ENCODE measurements around the gene KRTAP16-1.

Gene KRTAP16-1

GRCh38 chr17:41329279-41329948, 20.3 kb upstream of the KRTAP16-1 start:
- DNase-seq: peak; percentile 54

- no peak for DNase-seq
Observed at GRCh38 chr17:41328207-41328606, 19.1 kb upstream of the KRTAP16-1 start.

- no peak for DNase-seq
Observed at GRCh38 chr17:41327411-41328120, 18.5 kb upstream of the KRTAP16-1 start.

GRCh38 chr17:41326173-41327145, 17.4 kb upstream of the KRTAP16-1 start:
- DNase-seq: no peak

GRCh38 chr17:41325611-41326010, 16.5 kb upstream of the KRTAP16-1 start:
- no peak for DNase-seq

- no peak for DNase-seq
Observed at GRCh38 chr17:41325126-41325525, 16.0 kb upstream of the KRTAP16-1 start.

DNA sequence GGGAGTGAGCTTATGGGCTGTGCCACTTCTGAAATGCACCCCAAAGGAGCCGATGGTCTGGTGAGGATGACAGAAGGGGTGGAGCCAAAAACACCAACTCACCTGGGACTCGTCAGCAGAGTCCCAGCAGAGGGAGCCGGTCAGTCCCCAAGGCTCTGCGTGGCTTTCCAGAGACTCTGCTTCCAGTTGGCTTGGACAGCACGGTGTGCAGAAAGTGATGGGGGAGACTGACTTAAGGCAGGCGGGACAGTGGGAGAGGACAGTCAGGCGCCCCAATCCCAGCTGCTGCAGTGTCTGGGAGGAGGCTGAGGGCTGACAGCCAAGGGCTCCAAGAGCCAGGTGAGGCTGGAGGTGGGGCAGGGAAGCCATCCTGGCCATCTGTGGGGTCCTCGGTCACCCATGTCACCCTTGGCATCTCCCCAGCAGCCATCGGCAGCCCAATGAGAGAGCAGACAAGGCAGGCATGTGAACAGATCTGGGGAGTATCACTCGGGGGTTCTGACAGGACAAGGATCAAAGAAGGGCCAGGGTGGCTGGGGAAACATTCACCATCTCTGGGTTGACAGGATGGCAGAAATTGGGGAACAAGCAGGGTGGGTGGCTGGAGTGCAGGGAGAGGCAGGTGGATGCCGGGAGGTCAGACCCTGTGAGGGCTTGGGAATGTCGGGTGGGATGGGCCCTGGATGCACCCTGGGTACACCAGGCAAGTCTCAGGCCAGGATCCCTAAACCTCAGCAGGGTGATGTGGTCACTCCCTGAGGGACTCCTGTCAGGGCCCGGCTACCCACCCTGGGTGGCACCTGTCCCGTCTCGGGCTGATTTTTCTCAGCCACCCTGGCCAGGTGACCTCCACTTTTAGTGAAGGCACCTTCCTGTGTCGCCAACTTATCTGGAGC, 15.3 kb upstream of the KRTAP16-1 start:
- DNase-seq: peak; percentile 9

- DNase-seq: no peak
Observed at GRCh38 chr17:41322903-41323895, 14.1 kb upstream of the KRTAP16-1 start.

- DNase-seq: peak; percentile 73
Observed at GRCh38 chr17:41322094-41322902, 13.2 kb upstream of the KRTAP16-1 start.

DNA sequence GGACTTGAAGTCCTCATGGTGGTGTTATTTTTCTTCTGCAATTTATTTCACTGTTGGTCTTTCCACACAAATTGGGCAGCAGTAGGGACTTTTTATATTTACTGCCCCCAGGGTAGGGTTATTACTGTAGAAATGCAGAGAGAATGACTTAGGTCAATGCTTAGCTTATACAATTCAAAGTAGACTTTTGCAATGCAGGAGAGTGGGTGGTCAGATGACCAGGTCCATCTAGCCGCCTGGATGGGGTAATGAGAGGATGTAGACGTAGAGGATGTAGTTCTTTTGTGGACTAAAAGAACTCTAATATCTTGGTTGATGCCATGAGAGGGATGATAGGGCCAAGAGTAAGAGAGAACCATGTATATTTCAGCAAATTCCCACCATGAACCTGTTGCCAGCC, 9.1 kb upstream of the KRTAP16-1 start:
- no peak for DNase-seq

DNA sequence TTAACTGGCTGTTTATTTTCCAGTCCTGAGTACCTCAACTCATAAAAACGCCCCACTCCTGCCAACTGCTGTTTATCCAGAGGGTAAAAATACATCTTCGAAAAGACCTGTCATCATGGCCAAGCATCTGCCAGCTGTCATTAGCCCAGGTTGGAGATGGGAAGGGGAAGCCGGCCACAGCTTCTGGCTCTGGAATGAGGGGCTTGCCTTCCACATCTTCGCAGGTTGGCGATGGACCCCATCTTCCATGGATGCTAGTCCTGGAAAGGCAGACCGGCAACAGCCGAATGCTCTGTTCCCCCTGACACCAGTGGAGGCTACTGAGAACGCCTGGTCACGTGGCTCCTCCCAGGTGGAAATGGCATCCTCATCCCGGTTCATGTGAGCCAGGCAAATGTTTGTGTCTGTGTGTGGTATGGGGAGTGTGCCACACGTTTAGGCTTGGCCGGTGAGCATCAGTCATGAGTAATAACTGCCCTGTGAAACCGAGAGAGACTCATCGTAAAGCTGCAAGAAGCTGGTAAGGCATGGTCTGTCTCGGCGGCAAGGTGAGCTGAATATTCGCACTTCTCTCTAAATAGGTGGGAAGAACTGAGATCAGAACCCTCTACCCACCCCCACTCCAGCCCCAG, 6.8 kb upstream of the KRTAP16-1 start:
- no peak for DNase-seq

DNA sequence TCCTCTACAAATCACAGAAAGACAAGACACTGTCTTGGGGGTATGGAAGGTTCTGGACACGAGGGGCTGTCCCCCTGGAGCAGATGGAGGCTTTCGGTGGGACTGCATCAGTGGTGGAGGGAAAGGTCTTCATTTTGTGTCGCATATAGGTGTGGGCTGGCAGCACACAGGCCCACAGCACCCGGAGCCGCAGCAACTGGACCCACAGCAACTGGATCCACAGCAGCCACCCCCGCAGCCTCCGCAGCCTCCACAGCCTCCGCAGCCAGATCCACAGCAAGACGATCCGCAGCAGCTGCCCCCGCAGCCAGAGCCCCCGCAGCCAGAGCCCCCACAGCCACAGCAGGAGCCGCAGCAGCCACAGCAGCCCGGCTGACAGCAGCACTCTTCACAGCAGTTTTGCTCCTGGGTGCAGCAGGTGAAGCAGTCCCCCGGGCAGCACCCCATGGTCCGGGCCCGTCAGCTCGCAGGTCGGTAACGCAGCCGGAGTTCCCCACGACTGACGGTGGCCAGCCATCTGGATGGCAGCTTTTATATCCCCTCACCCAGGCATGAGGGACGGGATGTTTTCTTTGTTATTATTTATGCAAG, 6.2 kb upstream of the KRTAP16-1 start, which contains the start of gene KRTAP17-1:
Gene KRTAP17-1, minus strand, starts transcription at position 507 of the 591 bp plus-strand sequence. Its CDS starts 60 bp downstream, at position 447.
- no peak for DNase-seq

DNA sequence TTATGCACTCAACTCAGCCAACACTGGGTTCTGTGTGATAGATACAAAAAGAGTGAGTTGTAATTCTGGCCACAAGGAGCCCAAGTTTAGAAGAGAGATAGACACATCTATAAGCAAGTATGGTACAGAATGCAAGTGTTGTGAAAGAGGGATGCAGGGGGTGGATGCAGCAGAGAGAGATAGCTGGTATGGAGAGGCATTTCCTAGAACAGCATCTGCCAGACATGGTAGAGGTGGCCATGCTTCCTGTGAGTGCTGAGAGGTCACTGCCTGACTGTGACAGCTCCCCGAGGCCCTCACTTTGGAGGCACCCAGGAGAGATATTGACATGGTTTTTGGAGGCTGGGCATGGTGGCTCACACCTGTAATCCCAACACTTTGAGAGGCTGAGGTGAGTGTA, 2.0 kb upstream of the KRTAP16-1 start:
- no peak for DNase-seq

DNA sequence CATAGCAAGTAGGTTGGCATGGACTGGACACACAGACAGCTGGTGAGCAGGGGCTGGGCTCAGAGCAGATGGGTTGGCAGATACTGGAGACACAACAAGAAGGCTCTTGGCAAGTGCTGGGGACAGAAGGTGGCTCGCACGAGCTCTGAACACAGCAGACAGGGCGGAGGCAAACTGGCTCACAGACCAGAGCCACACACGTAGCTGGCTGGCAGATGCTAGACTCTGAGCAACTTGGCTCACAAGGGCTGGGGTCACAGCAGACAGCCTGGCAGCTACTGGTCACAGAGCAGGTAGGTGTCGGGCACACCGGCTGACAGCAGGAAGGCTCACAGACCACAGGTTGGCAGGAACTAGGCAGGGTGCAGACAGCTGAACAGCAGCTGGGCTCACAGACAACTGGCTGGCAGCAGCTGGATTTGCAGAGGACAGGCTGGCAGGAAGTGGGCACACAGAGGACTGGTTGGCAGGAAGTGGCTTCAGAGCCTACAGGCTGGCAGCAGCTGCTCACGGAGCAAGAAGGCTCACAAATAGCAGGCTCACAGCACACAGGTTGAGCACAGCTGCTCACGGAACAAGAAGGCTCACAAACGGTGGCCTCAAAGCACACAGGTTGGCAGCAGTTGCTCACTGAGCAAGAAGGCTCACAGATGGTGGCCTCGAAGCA, 725 bp downstream of the KRTAP16-1 start:
- no peak for DNase-seq

DNA sequence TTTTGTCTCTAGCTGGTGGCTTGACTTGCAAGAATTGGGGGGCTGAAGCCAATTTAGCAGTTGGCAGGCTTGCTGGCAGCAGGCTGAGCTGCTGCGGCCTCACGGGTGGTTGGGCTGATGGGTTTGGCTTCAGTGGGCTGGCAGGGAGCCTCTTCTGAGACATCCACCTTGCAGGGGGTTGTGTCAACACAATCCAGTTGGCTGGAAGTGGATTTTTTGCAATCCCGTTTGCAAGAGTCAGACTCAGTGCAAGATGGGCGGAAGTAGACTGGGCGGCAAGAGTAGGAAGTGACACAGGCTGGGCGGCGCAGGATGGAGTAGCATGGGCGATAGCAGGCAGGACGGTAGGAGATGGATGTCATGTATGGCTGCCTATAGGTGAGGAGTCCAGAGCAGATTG, 1.5 kb downstream of the KRTAP16-1 start:
- peak; percentile 27 for DNase-seq

GRCh38 chr17:41304091-41304490, 5.0 kb downstream of the KRTAP16-1 start:
- no peak for DNase-seq

- no peak for DNase-seq
Observed at GRCh38 chr17:41302981-41303380, 6.1 kb downstream of the KRTAP16-1 start.

Measured in fibroblast of skin of abdomen (primary cell).